Body of pancreas (tissue), 4 donors: ENCODE measurements around the gene LRRC23. TPM values are rescaled to one million over a fixed set of nuclear protein-coding genes. Genes with fewer than 3 reads are reported as not detected.
A peak's percentile ranks its signal among the peaks of the same experiment; 100 is the strongest.

ENCODE experiments used
- ATAC-seq: fragments of 150-250 bp; one replicate; pipeline ENCODE4 v1.9.1; 2016
- DNase-seq, 4 donors: peaks; one replicate each; pipeline ENCODE4 v3.0.0-alpha.2; 2019
- H3K27ac ChIP-seq, 4 donors: fragments of 200-600 bp; sonication (generic); 1 replicate in 3 of 4; 2 replicates in 1 of 4; pipeline versions ENCODE4 v1.5.1 to v1.6.1; 2016 to 2019; ENCODE audit warnings: mild to moderate bottlenecking in 1 of 4, mixed read lengths in 1 of 4, moderate library complexity in 1 of 4
- H3K27me3 ChIP-seq, 2 donors: fragments of 200-600 bp; sonication (generic); one replicate each; pipeline ENCODE4 v1.6.0; 2016; ENCODE audit warnings: mild to moderate bottlenecking in 1 of 2
- H3K36me3 ChIP-seq, 2 donors: fragments of 200-600 bp; sonication (generic); replicated peaks in 1 of 2; 2 replicates each; pipeline ENCODE4 v1.5.1; 2016; ENCODE audit warnings: low read depth in 2 of 2; ENCODE audit not compliant: insufficient read depth in 1 of 2
- H3K4me1 ChIP-seq: fragments of 200-600 bp; sonication (generic); one replicate; pipeline ENCODE4 v1.6.0; 2016
- H3K4me3 ChIP-seq, 2 donors: fragments of 200-600 bp; sonication (generic); 1 replicate in 1 of 2; 2 replicates in 1 of 2; pipeline ENCODE4 v1.5.1; 2016 to 2019
- H3K9me3 ChIP-seq, 3 donors: fragments of 200-600 bp; sonication (generic); 1 replicate in 2 of 3; 2 replicates in 1 of 3; pipeline ENCODE4 v1.5.1; 2016
- CTCF ChIP-seq, 7 experiments: fragments of 450-650 bp in 4 of 7; fragments of 200-600 bp in 3 of 7; sonication (generic) in 3 of 7; IDR thresholded peaks; one replicate each; pipeline ENCODE4 v1.5.1; 2016 to 2019; ENCODE audit warnings: antibody characterized with exemption in 7 of 7
- POLR2A ChIP-seq, 3 donors: fragments of 450-650 bp; IDR thresholded peaks; one replicate each; pipeline ENCODE4 v1.6.1; 2016; ENCODE audit warnings: antibody characterized with exemption in 3 of 3, mild to moderate bottlenecking in 2 of 3
- WGBS, 2 donors: methylation state at CpG; one replicate each; pipeline ENCODE4 v1.1.5; 2017; 5-methylcytosine and 5-hydroxymethylcytosine counted together
- intact Hi-C: fragments of 100-400 bp; cut with DNase I; formaldehyde crosslinking; loops from one replicate; pipeline ENCODE4 v1.15.1; 2023
- total RNA-seq, 2 donors: library from RNA; depleted of rRNA; stranded (reverse); fragments of >200 nt; gene quantifications; one replicate each; pipeline ENCODE4 v1.1.0, GENCODE V29; 2016

Gene LRRC23
- total RNA-seq, 2 donors from 2014 or later = 7.0 to 21.1 TPM

- TF ChIP-seq CTCF (IDR thresholded peaks at IDR 0.05) = no peak
- no peak for DNase-seq
- 82 to 86% methylated on average over 23 to 28 of the region's 28 CpGs for WGBS, 2 donors
- Histone ChIP-seq H3K27me3 (no peaks in the 10 kb centered on the region), H3K36me3 (peaks cover 0 to 5% of the 10 kb centered on the region in 2 donors), H3K4me1 (peaks cover 26% of the 10 kb centered on the region), H3K4me3 (no peak overlapping the region), H3K9me3 (no peaks in the 10 kb centered on the region), H3K27ac (peak overlapping the region in 2 of 4 donors; percentile 52 to 62)
- intact Hi-C loops = no loop called here
- ATAC-seq = no peak
These were observed 53.4 kb downstream of the LRRC23 start for GRCh38 chr12:6957741-6958608.

GRCh38 chr12:6958609-6959057 is 54.0 kb downstream of the LRRC23 start:
- WGBS, 2 donors = 81 to 89% methylated on average over 10 of the region's 10 CpGs
- H3K4me1 ChIP-seq = peaks cover 26% of the 10 kb centered on the region

GRCh38 chr12:6959058-6959804 is 54.6 kb downstream of the LRRC23 start:
- H3K4me1 ChIP-seq = peaks cover 27% of the 10 kb centered on the region
- DNase-seq (no peak), ATAC-seq (no peak)
- peak overlapping the region in 2 of 4 donors; percentile 52 to 62 for H3K27ac ChIP-seq
- H3K36me3 ChIP-seq = peaks cover 0 to 5% of the 10 kb centered on the region in 2 donors
- intact Hi-C loops = no loop called here
- H3K4me3 ChIP-seq = no peak overlapping the region
- WGBS, 2 donors = 77 to 80% methylated on average over 20 to 24 of the region's 24 CpGs
- TF ChIP-seq CTCF (IDR thresholded peaks at IDR 0.05) = no peak
- no peaks in the 10 kb centered on the region for H3K27me3 ChIP-seq
- no peaks in the 10 kb centered on the region for H3K9me3 ChIP-seq

More at GRCh38 chr12:6958609-6959057, 54.0 kb downstream of the LRRC23 start:
- no peaks in the 10 kb centered on the region for H3K9me3 ChIP-seq
- TF ChIP-seq POLR2A (IDR thresholded peaks at IDR 0.05) = no peak
- TF ChIP-seq CTCF (IDR thresholded peaks at IDR 0.05) = no peak
- ATAC-seq (no peak), DNase-seq (no peak)
- H3K27me3 ChIP-seq = no peaks in the 10 kb centered on the region
- intact Hi-C loops = no loop called here
- H3K36me3 ChIP-seq = peaks cover 0 to 5% of the 10 kb centered on the region in 2 donors
- H3K4me3 ChIP-seq = no peak overlapping the region
- peak overlapping the region in 2 of 4 donors; percentile 52 to 62 for H3K27ac ChIP-seq

GRCh38 chr12:6959805-6960592 is 55.4 kb downstream of the LRRC23 start:
- H3K4me1 ChIP-seq = peaks cover 35% of the 10 kb centered on the region
- H3K36me3 ChIP-seq = peaks cover 0 to 5% of the 10 kb centered on the region in 2 donors
- no peak overlapping the region for H3K4me3 ChIP-seq
- intact Hi-C loops = no loop called here
- no peaks in the 10 kb centered on the region for H3K9me3 ChIP-seq
- 88 to 94% methylated on average over 9 to 26 of the region's 26 CpGs for WGBS, 2 donors
- ATAC-seq (no peak), DNase-seq (no peak)
- H3K27ac ChIP-seq = peak overlapping the region; percentile 99 to 100 (median 99)
- H3K27me3 ChIP-seq = no peaks in the 10 kb centered on the region
- TF ChIP-seq POLR2A (IDR thresholded peaks at IDR 0.05) (no peak), CTCF (IDR thresholded peaks at IDR 0.05) (no peak)
